LoVo (cell line): ENCODE measurements around the gene MCM10.
A peak's percentile ranks its signal among the peaks of the same experiment; 100 is the strongest.

Source experiments
- DNase-seq: peaks from one replicate; pipeline ENCODE4 v3.0.0-alpha.2; 2016; ENCODE audit warnings: low spot score

The MCM10 gene

GRCh38 chr10:13165177-13165576 lies 3.8 kb downstream of the MCM10 start:
- DNase-seq, result no peak

GRCh38 chr10:13167568-13167967 lies 6.2 kb downstream of the MCM10 start:
- DNase-seq, result no peak

DNA sequence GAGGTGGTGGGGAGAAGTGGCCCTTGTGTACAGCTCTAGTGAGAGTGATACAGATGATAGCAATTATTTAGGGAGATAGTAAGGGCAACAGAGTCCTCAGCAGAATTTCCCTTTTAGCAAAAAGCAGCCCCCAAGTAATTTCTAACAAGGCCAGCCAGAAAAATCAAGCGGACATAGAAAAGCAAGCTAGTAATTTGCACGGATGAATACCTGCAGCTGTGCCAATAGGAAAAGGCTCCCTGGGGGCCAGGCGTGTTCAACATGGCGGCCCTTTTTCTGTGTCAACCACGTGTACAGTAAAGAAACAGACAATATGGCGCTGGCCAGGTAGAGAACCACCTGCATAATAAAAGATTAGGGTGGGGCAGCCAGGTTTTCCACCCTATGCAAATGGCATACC lies 7.4 kb downstream of the MCM10 start:
- no peak for DNase-seq

DNA sequence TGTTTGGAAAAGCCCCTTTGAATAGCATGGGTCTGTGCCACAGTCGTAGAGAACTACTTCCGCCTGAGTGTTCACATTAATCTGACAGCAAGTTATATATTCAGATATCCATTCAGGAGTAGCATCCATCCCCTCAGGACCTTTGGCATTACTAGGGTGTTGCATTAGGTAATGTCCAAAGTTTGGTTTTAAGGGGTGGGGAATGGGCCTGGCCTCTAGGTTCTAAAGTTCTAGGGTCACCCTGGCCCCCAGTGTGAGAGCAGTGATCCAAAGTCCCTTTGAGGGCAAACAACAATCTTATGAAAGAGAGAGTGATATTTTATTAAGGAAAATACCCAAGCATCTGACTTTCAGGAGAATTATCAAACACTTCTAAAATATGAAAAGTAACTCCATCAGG lies 12.3 kb downstream of the MCM10 start:
- no peak for DNase-seq

DNA sequence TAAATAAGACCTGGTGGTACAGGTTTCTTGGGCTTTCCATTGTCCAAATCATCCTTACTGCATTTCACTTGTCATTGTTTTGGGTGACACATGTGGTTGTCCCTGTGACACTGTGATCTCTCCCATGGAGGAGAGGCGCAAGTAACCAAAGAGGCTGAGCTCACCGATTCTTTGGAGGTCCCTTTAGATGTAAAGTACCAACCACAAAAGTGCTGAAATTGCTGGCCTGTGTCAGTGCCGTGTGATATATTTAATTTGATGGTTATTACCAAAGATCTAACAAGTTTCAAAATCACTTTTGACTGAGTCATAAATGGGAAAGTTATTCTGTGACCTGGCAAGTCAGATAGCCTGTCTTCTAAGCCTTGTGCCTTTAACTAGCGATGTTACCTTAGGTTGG lies 19.4 kb downstream of the MCM10 start:
- no peak for DNase-seq

- DNase-seq, result no peak
These were observed 21.1 kb downstream of the MCM10 start for GRCh38 chr10:13182424-13182823.

DNA sequence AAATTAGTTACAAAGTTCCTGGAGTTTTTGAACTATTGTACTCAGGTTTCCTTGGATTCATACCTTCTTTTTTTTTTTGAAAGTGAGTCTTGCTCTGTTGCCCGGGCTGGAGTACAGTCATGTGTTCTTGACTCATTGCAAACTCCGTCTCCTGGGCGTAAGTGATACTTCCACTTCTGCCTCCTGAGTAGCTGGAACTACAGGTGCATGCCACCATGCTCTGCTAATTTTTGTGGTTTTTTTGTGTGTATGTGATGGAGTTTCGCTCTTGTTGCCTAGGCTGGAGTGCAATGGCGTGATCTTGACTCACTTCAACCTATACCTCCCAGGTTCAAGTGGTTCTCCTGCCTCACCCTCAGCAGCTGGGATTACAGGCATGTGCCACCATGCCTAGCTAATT lies 22.3 kb downstream of the MCM10 start:
- DNase-seq, result no peak

DNA sequence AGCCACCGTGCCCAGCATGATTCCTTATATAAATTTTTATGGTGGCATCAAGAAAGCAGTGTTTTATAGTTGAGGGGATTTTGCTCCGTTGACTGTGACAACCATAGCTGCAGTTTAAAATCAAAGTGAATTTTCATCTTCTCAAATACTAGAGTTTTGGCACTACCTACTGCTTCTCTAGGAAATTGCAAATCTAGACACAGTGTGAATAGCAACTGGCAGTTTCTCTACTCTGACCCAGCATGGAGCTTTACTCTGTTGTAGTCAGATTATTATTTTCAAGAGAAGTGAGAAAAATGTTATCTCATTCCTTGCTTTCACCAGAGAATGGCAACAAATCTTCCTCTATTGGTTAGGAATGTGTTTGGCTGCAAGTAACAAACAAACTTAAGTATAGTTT lies 22.9 kb downstream of the MCM10 start:
- no peak for DNase-seq

DNA sequence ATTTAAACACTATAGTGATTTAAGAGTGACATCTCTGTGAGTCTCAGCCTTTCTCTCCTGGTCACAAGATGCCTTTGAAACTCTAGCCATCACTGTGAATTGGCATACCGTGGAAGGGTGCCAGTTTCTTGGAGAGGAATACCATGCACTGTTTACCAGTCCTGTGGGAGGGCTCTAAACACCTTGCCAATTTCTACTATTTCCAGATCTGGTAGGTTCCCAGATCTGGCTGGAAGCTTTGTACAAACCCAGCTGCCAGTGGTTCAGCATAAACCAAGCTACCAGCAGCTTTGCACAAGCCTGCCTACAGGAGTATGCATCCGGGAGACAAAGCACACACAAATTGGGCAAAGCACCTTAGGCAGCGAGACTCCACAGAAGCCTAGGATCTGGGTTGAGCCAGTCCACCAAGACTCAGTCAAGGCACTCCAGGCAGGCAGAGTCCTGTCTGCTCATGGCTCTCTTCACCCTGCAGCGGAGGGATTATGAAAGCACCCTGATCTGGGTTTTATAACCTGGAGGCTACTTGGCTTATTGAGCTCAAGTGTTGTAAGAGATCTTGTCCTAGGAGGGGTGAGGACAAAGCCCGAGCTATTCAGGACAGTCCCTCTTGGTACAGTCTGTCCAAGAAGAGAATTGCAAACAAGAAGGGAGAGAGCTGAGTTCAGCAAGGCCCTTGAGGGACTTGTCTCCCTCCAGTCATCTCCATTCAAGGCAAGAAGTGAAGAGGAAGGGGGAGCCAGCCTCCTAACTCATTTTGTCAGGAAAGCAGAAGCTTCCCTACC lies 23.6 kb downstream of the MCM10 start:
- DNase-seq, result no peak

DNA sequence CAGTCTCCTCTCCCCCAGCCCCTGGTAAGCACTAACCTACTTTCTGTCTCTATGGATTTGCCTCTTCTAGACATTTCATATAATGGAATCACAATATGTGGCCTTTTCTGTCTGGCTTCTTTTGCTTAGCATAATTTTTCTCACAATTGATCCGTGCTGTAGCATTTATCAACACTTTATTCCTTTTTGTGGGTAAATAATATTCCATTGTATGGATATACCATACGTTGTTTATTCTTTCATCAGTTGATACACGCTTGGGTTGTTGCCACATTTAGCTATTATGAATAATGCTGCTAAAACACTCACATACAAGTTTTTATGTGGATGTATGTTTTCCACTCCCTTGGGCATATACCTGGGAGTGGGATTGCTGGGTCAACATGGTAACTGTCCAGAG lies 25.8 kb downstream of the MCM10 start:
- DNase-seq, result no peak

DNA sequence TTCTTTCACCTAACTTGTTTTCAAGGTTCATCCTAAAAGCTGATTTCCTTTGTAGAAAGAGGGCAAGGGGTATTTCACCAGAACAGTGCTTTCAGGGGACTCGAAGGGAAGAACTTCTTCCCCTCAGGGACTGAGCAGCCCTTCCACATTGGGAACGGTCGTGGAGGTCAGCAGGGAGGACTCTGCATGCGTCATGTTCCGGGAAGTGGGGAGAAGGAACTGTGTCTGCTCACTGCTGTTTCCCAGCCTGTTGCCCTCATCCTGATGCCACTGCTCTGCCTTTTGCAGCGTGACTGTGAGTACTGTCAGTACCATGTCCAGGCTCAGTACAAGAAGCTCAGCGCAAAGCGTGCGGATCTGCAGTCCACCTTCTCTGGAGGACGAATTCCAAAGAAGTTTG lies 27.2 kb downstream of the MCM10 start:
- no peak for DNase-seq

DNA sequence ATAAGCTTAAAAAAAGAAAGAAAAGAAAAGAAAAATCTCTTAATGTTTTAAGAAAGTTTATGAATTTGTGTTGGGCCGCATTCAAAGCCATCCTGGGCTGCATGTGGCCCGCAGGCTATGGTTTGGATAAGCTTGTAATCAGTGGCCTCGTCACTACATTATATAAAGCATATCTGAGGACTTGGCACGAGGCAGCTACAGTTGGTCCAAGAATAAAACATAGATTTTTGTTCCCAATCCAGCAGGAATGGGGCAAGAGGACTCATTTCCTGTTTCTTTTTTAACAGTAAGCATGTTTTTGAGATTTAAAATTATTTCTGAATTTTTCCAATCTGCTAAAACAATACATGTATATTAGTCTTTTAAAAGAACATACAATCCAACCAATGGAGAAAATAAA lies 28.6 kb downstream of the MCM10 start:
- no peak for DNase-seq

GRCh38 chr10:13190816-13191215 lies 29.5 kb downstream of the MCM10 start:
- no peak for DNase-seq

GRCh38 chr10:13191362-13191761 lies 30.0 kb downstream of the MCM10 start:
- no peak for DNase-seq

GRCh38 chr10:13193637-13194036 lies 32.3 kb downstream of the MCM10 start:
- DNase-seq, result no peak

DNA sequence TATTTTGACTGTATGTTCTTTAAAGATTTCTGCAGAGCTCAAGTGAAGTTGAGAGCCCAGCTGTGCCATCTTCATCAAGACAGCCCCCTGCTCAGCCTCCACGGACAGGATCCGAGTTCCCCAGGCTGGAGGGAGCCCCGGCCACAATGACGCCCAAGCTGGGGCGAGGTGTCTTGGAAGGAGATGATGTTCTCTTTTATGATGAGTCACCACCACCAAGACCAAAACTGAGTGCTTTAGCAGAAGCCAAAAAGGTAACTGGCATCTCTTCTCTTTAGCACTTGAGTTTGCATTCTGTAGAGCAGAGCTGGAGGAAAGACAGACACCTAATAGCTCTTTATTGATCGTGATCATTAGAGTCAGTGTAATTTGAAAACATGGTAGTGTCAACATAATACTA lies 33.7 kb downstream of the MCM10 start:
- no peak for DNase-seq

DNA sequence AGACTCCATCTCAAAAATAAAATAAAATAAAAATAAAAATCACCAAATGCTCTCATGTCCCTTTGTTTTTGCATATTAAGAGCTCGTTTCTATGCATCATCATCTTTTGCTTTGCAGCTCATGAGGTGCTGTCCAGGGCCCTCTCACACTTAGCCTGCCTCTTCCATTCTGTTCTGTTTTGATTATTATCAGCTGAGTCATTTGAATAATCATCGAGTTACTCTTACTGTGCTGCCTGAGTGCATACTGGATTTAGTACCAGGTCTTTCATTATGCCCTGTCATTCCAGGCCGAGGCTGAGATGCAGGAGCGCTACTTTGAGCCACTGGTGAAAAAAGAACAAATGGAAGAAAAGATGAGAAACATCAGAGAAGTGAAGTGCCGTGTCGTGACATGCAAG lies 39.8 kb downstream of the MCM10 start:
- no peak for DNase-seq

DNA sequence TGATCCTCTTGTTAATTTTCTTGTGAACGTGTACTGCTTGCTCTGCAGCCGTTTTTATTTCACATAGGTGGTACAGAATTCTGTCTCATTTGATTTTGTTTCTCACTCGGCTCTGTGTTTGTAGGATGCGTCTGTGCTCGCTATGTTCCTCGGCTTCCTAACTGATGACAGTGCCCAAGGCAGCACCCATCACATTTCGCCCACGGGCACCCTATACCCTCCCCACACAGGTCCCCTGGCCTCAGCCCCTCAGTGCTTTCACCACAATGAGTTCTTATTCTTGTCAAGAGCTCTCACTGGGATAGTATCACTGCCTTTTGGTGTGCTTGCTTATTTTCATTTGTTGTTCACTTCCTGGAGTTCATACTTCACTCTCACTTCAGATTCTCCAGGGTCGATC lies 44.7 kb downstream of the MCM10 start:
- DNase-seq, result no peak

GRCh38 chr10:13206546-13207443 lies 45.4 kb downstream of the MCM10 start:
- DNase-seq, result no peak

GRCh38 chr10:13213163-13213562 lies 51.8 kb downstream of the MCM10 start:
- no peak for DNase-seq

DNA sequence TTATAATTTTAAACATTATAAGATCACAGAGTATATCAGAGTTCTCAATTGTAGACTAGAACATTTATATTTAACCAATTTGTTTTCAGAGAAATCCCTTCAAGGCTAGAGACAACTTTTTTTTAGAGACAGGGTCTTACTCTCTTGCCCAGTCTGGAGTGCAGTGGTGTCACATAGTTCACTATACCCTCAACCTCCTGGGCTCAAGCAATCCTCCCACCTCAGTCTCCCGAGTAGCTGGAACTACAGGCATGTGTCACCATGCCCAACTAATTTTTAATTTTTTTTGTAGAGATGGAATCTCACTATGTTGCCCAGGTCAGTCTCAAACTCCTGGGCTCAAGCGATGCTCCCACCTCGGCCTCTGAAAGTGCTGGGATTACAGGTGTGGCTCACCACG lies 57.5 kb downstream of the MCM10 start:
- no peak for DNase-seq

DNA sequence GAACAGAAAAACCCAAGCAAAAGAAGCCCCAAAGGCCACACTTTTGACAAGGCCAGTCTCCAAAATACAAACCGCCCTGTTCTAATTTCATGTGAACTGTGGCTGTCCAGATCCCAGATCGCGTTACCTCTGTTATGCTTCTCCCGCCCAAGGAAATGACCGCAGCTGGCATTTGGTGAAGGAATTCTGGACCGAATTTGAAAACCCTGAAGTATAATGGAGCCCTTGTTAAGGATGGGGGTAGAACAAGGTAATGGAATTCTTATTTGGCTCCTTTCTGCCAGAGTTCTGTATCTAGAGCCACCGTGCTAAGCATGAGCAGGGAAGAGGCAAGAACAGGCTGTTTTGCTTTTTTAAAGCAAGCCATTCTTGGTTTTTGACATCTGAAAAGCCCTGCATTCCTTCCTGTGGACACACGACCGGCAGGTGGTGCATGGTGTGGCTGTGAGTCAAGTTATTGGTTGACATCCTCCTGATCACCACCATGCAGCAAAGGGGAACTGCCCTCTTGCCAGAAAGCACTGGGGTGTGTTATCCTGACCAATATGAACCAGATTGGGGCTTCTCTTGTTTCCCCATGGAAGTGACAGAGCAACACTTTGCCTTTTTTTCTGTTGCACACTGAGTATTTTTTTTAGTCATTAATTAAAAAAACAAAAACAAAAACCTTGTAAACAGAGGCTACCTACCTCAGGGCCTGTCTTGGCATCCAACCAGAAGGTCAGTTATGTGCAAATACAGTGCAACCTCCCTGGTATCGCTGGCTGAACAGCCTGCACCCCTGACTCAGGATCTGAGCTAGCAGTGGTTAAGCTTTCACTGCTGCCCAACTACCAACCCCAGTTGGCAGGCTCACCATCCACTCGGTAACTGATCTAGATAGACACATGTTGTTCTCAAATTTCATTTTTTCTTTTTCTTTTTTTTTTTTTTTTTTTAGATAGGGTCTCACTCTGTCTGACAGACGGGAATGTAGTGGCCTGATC lies 58.6 kb downstream of the MCM10 start:
- peak; percentile 25 for DNase-seq
